Daoy (cell line): ENCODE results near the gene TSC22D3. TPM values are rescaled to one million over a fixed set of nuclear protein-coding genes. Genes with fewer than 3 reads are reported as not detected.
"Not testable (repeated sequence)": the region's sequence is repeated elsewhere in the genome, so short reads cannot be mapped to it uniquely, and the experiment has no call there.

ENCODE experiments used
- DNase-seq: peaks from one replicate; pipeline ENCODE4 v3.0.0-alpha.2; 2015; ENCODE audit warnings: low read depth
- total RNA-seq: library from RNA; depleted of rRNA; stranded (reverse); fragments of >200 nt; shearing (Covaris generic); gene quantifications from 2 replicates; pipeline ENCODE4 v1.2.3, GENCODE V29; 2014

The TSC22D3 gene
- total RNA-seq, 1 experiment from 2014 or later: 14.0 TPM

DNA sequence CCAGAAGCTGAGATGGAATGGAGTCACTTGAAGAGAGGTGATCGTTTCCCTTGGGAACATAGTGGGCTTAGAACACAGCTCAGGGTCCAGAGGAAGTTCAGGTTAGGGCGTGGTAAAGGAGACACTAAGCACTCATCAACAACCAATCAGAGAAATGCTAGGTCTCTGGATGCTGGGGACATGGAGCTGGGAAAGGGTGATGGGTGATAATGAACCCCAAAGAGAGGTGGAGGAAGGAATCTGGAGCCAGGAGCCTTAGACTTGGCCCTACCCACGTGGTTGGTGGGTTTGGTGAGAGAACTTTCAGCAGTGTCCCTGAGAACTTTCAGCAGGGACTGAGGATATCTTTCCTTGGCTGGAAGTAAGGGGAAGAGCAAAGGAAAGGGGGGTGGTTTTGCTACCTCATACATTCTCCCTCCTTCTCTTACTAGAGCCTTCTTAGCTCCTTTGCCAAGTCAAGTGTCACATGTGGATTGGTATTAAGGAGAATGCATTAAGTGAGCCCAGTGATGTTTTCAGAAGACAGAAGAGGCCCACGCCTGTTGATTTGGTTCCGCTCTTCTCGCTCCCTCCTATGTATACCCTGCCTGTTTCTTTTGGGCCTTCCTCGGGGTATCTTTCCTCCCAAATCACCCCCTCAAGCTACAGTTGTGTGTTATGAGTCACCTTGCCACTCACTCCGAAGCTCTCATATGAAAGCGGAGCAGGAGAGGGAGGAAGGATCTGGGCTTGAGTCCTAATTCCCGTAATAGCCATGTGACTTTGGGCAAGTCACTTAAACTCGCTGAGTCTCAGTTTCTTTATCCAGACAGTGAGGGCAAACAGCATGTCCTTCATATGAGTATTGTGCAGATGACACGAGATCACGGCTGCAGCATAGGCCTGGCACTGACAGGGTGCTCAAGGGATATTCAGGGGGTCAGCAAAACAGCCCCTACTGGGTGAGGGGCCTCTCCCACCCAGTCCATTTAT lies 63.1 kb downstream of the TSC22D3 start:
- peak; percentile 41 for DNase-seq

GRCh38 chrX:107711521-107712181 lies 63.9 kb downstream of the TSC22D3 start:
- DNase-seq: no peak

- DNase-seq: peak; percentile 79
These were observed 64.8 kb downstream of the TSC22D3 start for GRCh38 chrX:107710617-107711391.

- DNase-seq: no peak
These were observed 66.3 kb downstream of the TSC22D3 start for GRCh38 chrX:107709266-107709806.

DNA sequence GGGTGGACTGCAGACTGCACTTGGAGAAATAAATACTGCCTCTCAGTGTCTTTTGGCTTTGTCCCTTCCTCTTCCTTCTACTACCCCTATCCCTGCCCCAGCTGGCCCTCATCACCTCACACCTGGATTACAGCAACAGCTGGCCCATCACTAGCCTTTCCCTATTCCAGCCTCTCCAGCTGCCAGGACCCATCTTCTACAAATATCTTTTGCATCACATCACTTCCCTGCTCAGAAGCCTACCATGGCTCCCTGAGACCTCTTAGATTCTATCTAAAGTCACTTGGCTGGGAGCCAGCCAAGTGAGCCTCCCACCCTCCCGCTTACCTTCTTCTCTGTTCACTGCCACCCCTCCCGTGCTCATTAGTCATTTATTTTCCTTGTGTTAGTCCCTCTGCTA lies 66.8 kb downstream of the TSC22D3 start:
- no peak for DNase-seq

GRCh38 chrX:107707866-107708265 lies 67.7 kb downstream of the TSC22D3 start:
- no peak for DNase-seq

DNA sequence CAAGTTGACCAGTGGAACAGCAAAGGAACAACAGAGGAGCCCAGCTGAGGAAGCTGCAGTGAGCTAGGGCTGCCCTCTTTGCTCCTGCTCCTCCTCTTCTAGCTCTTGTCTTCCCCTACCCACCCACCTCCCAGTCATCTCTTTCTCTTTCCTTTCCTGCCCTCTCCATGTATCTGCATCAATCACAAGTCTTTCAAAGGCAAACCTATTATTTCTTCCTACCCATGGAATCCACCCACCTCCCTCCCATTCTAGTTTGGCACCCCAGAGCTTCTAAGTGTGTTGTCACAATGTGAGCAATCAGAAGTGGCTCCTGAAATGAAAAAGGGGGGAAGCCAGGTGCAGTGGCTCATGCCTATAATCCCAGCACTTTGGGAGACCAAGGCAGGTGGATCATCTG lies 69.3 kb downstream of the TSC22D3 start:
- DNase-seq: no peak

- DNase-seq: no peak
These were observed 71.0 kb downstream of the TSC22D3 start for GRCh38 chrX:107704587-107704986.

GRCh38 chrX:107704181-107704580 lies 71.4 kb downstream of the TSC22D3 start:
- DNase-seq: no peak

- no peak for DNase-seq
These were observed 74.0 kb downstream of the TSC22D3 start for GRCh38 chrX:107701493-107702121.

- no peak for DNase-seq
These were observed 74.8 kb downstream of the TSC22D3 start for GRCh38 chrX:107700790-107701189.

GRCh38 chrX:107700317-107700774 lies 75.2 kb downstream of the TSC22D3 start:
- DNase-seq: no peak

DNA sequence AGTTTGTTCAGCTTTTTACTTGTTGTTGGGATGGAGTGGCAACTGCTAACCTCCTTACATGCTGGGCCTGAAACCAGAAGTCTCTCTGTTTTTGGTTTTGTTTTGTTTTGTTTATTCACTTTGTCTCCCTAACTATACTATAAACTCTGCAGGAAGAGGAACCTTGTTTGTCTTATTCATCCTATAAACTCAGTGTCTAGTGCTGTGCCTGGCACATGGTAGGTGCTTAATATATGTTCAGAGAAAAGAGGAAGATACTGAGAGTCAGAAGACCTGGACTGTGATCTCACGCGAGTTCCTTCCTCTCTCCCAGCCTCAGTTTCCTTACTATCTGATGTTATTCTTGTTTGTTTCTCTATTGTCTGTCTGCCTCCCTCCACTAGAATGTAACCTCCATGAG lies 76.0 kb downstream of the TSC22D3 start:
- no peak for DNase-seq

GRCh38 chrX:107691024-107691448 lies 84.6 kb downstream of the TSC22D3 start:
- no peak for DNase-seq

DNA sequence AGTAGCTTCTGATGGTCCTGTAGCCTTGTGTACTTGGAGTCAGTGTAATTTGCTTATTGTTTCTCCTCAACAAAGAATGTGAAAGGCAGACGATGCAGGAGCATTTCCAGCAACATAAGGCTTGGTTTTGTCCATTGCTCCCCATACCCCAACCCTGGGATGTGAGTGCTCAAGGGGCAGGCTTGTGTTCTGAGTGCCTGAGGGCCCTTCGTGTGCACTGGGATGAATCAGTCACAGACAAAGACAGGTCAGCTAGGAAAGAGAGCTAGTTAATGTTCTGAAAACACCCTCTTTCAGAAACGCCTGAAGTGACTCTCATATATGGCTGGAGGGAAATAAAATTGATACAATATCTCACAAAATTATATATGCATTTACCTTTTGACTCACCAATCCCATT lies 88.1 kb downstream of the TSC22D3 start:
- no peak for DNase-seq

DNA sequence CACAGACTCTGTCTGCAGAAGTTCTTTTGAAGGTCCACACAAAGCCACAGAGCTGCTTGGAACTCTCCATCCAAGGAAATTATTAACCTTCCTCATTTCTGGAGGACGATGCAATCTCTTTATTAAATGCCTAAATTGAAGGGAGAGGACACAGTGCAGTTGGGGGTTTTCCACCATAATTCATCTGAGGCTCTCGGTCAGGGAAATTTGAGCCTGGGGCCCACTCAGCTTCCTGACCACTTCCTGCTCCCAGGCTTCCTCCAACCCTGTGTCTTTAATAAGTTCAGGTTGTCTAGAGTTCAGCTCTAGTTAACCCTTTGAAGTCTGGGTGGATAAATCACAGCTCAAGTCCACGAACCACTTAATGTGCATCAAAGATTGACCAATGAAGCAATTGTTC lies 88.8 kb downstream of the TSC22D3 start:
- DNase-seq: peak; percentile 54

DNA sequence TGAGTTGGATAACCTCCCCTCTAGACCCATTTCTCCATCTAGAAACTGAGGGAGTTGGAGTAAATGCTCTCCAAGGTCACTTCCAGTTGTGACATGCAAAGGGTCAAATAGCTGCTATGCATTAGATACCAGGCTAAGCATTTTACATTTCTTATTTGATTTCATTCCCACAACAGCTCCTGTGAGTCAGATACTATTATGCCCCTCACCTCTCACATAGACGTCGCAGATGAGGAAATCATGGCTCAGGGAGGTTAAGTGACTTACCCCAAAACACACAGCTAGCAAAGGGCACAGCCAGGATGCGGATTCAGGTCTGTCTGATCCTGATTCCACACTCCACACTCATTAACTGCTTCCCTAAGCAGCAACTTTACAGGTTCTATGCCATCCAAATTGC lies 89.6 kb downstream of the TSC22D3 start:
- no peak for DNase-seq

DNA sequence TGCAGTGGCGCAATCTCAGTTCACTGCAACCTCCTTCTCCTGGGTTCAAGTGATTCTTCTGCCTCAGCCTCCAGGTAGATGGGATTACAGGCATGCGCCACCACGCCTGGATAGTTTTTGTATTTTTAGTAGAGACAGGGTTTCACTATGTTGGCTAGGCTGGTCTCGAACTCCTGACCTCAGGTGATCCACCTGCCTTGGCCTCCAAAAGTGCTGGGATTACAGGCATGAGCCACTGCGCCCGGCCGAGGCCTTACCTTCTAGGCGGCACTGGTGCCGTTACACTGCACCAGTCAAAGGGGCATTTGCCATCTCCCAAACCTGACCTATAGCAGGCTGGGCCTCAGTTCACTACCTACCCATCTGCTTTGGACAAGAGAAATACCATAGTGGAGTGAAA lies 90.0 kb downstream of the TSC22D3 start:
- not testable (repeated sequence) for DNase-seq

GRCh38 chrX:107684956-107685385 lies 90.6 kb downstream of the TSC22D3 start:
- DNase-seq: peak; percentile 64

DNA sequence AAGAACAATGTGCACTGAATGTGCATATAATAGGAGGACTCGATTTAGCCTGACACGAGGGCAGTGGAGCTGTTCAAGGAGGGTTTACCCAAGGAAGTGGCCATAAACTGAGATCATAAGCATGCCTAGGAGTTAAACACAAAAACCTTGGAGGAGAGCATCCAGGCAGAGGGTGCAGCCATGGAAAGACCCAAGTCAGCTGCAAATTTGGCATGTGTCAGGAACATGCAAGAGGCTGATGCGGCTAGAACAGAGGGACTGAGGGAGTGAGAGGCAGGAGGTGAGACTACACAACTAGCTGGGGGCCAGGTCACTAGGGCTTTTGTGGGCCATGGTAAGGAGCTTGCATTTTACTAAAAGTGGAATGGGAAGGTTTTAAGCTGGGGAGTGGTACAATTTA lies 91.7 kb downstream of the TSC22D3 start:
- no peak for DNase-seq
